MM.1S (cell line): ENCODE results near the gene E4F1.

ENCODE experiments used
- CTCF ChIP-seq: fragments of 300-600 bp; sonication (generic); IDR thresholded peaks from 2 replicates; pipeline ENCODE4 v1.5.1; 2016; ENCODE audit warnings: antibody characterized with exemption, low read length, mixed read lengths
- EZH2 ChIP-seq: fragments of 300-600 bp; sonication (generic); optimal IDR thresholded peaks from 2 replicates; pipeline ENCODE3; 2017; ENCODE audit warnings: low read depth, mild to moderate bottlenecking, antibody characterized with exemption, low read length, mixed read lengths
- EZH2phosphoT487 ChIP-seq: fragments of 300-600 bp; sonication (generic); IDR thresholded peaks from 2 replicates; pipeline ENCODE4 v1.6.1; 2018; ENCODE audit warnings: antibody characterized with exemption, low read length

- TF ChIP-seq CTCF = peak; percentile 59
- no peak for TF ChIP-seq EZH2phosphoT487
- TF ChIP-seq EZH2 = no peak
Observed at GRCh38 chr16:2251296-2252111, 28.1 kb downstream of the E4F1 start, which contains the start of gene ECI1.
